ENCODE results near the gene RNF181. TPM values are rescaled to one million over a fixed set of nuclear protein-coding genes. Genes with fewer than 3 reads are reported as not detected.
A peak's percentile ranks its signal among the peaks of the same experiment; 100 is the strongest.

Gene RNF181
- total RNA-seq, 6 experiments from 2014 or later, result 54.5 to 123 (median 66.6) TPM

GRCh38 chr2:85566265-85566664 is 29.3 kb upstream of the RNF181 start:
- Histone ChIP-seq H3K27ac (no peak overlapping the region), H3K4me3 (no peak overlapping the region), H3K4me1 (peaks cover 0 to 4% (median 0%) of the 10 kb centered on the region in 4 donors), H3K9me3 (no peaks in the 10 kb centered on the region), H3K27me3 (no peaks in the 10 kb centered on the region), H3K36me3 (no peaks in the 10 kb centered on the region)
- TF ChIP-seq CTCF (IDR thresholded peaks at IDR 0.05) (no peak), POLR2A (IDR thresholded peaks at IDR 0.05) (no peak)
- no peak for ATAC-seq
- WGBS (ENCODE audit: insufficient coverage, low coverage, low lambda C conversion rate, missing lambda C conversion rate), result 71% methylated on average over 4 of the region's 4 CpGs
- no peak for DNase-seq
- intact Hi-C loops (cut with DNase I), result no loop called here

- DNase-seq (no peak), ATAC-seq (no peak)
- Histone ChIP-seq H3K27me3 (no peaks in the 10 kb centered on the region), H3K27ac (no peak overlapping the region), H3K4me3 (no peak overlapping the region), H3K9me3 (no peaks in the 10 kb centered on the region), H3K4me1 (peaks cover 0 to 13% (median 0%) of the 10 kb centered on the region in 4 donors), H3K36me3 (no peaks in the 10 kb centered on the region)
- 67% methylated on average over 8 of the region's 8 CpGs for WGBS (ENCODE audit: insufficient coverage, low coverage, low lambda C conversion rate, missing lambda C conversion rate)
- intact Hi-C loops (cut with DNase I), result no loop called here
- no peak for TF ChIP-seq CTCF (IDR thresholded peaks at IDR 0.05)
- TF ChIP-seq POLR2A (IDR thresholded peaks at IDR 0.05), result no peak
These were observed 19.8 kb upstream of the RNF181 start for GRCh38 chr2:85575739-85576138.

GRCh38 chr2:85577063-85577385 is 18.5 kb upstream of the RNF181 start:
- Histone ChIP-seq H3K27ac (peak overlapping the region; percentile 65 to 79 (median 73)), H3K9me3 (no peaks in the 10 kb centered on the region), H3K4me3 (peak overlapping the region; percentile 56 to 63 (median 59)), H3K36me3 (no peaks in the 10 kb centered on the region), H3K27me3 (no peaks in the 10 kb centered on the region), H3K4me1 (peaks cover 0 to 13% (median 0%) of the 10 kb centered on the region in 4 donors)
- DNase-seq (no peak), ATAC-seq (no peak)
- TF ChIP-seq CTCF (IDR thresholded peaks at IDR 0.05) (no peak), POLR2A (IDR thresholded peaks at IDR 0.05) (no peak)
- WGBS (ENCODE audit: insufficient coverage, low coverage, low lambda C conversion rate, missing lambda C conversion rate), result 30% methylated on average over 3 of the region's 3 CpGs
- intact Hi-C loops (cut with DNase I), result no loop called here

GRCh38 chr2:85577386-85578242 is 17.9 kb upstream of the RNF181 start, which contains the start of gene VAMP8:
Gene VAMP8 (plus strand): TSS chr2:85577586. CDS start chr2:85577647, 61 bp downstream.
- Histone ChIP-seq H3K4me1 (peaks cover 0 to 13% (median 0%) of the 10 kb centered on the region in 4 donors), H3K4me3 (peak within 1 kb of the TSS; percentile 56 to 63 (median 59)), H3K36me3 (no peaks in the 10 kb centered on the region), H3K27ac (peak within 1 kb of the TSS; percentile 65 to 79 (median 73)), H3K27me3 (no peaks in the 10 kb centered on the region), H3K9me3 (no peaks in the 10 kb centered on the region)
- 10% methylated on average over 14 of the region's 19 CpGs for WGBS (ENCODE audit: insufficient coverage, low coverage, low lambda C conversion rate, missing lambda C conversion rate)
- DNase-seq, result peak; percentile 73 to 79 (median 77)
- TF ChIP-seq POLR2A (IDR thresholded peaks at IDR 0.05), result no peak
- no peak for TF ChIP-seq CTCF (IDR thresholded peaks at IDR 0.05)
- peak; percentile 83 to 84 (median 84) for ATAC-seq
- intact Hi-C loops (cut with DNase I), result no loop called here

All from right lobe of liver (tissue), 6 donors.